Measurements from ENCODE around the gene TEAD2. TPM values are rescaled to one million over a fixed set of nuclear protein-coding genes. Genes with fewer than 3 reads are reported as not detected.

The TEAD2 gene
- total and polyA plus RNA-seq, 8 donors, result 36.3 to 136 (median 112) TPM

GRCh38 chr19:49339301-49340068, 22.7 kb downstream of the TEAD2 start:
- ATAC-seq (peak; percentile 92), DNase-seq (peak; percentile 77 to 94 (median 88))
- H3K9me3 ChIP-seq, result no peaks in the 10 kb centered on the region
- TF ChIP-seq CTCF (IDR thresholded peaks at IDR 0.05), result no peak
- H3K27ac ChIP-seq, result peak overlapping the region; percentile 67 to 79
- peaks cover 6 to 56% of the 10 kb centered on the region in 2 donors for H3K4me1 ChIP-seq
- H3K27me3 ChIP-seq, result no peaks in the 10 kb centered on the region
- intact Hi-C loops (cut with DNase I), result no loop called here
- H3K36me3 ChIP-seq, result peaks cover 0 to 57% of the 10 kb centered on the region in 2 donors
- H3K4me3 ChIP-seq, result peak overlapping the region; percentile 21 to 35

- no peaks in the 10 kb centered on the region for H3K27me3 ChIP-seq
- H3K4me3 ChIP-seq, result peak overlapping the region; percentile 21 to 35
- intact Hi-C loops (cut with DNase I), result no loop called here
- ATAC-seq (peak; percentile 85), DNase-seq (peak; percentile 20 to 91 (median 83))
- no peaks in the 10 kb centered on the region for H3K9me3 ChIP-seq
- H3K36me3 ChIP-seq, result peaks cover 0 to 51% of the 10 kb centered on the region in 2 donors
- H3K27ac ChIP-seq, result peak overlapping the region; percentile 53 to 79
- H3K4me1 ChIP-seq, result peaks cover 6 to 63% of the 10 kb centered on the region in 2 donors
- TF ChIP-seq CTCF (IDR thresholded peaks at IDR 0.05), result no peak
Observed at GRCh38 chr19:49338691-49339300, 23.4 kb downstream of the TEAD2 start.

GRCh38 chr19:49338023-49338677, 24.1 kb downstream of the TEAD2 start:
- no peak overlapping the region for H3K4me3 ChIP-seq

GRCh38 chr19:49337267-49338022, 24.8 kb downstream of the TEAD2 start:
- Histone ChIP-seq H3K27ac (no peak overlapping the region), H3K27me3 (no peaks in the 10 kb centered on the region), H3K4me1 (peaks cover 6 to 73% of the 10 kb centered on the region in 2 donors), H3K36me3 (peaks cover 0 to 37% of the 10 kb centered on the region in 2 donors), H3K4me3 (no peak overlapping the region), H3K9me3 (no peaks in the 10 kb centered on the region)
- no peak for ATAC-seq
- DNase-seq, result no peak
- intact Hi-C loops (cut with DNase I), result no loop called here
- no peak for TF ChIP-seq CTCF (IDR thresholded peaks at IDR 0.05)

More at GRCh38 chr19:49338023-49338677, 24.1 kb downstream of the TEAD2 start:
- no peak for DNase-seq
- TF ChIP-seq CTCF (IDR thresholded peaks at IDR 0.05), result no peak
- no peak for ATAC-seq
- peaks cover 6 to 69% of the 10 kb centered on the region in 2 donors for H3K4me1 ChIP-seq
- intact Hi-C loops (cut with DNase I), result no loop called here
- no peaks in the 10 kb centered on the region for H3K27me3 ChIP-seq
- no peak overlapping the region for H3K27ac ChIP-seq
- H3K9me3 ChIP-seq, result no peaks in the 10 kb centered on the region
- H3K36me3 ChIP-seq, result peaks cover 0 to 44% of the 10 kb centered on the region in 2 donors

All from left lung (tissue), 10 donors.